HepG2 (cell line): ENCODE measurements around the gene RNASE7. TPM values are rescaled to one million over a fixed set of nuclear protein-coding genes. Genes with fewer than 3 reads are reported as not detected.

ENCODE experiments used
- ATAC-seq: fragments of 200-7000 bp; cut with Tn5 transposase; 3 replicates; pipeline ENCODE4 v1.9.1; 2020; ENCODE audit warnings: mild to moderate bottlenecking, moderate library complexity
- BruUV-seq: library from RNA; stranded (reverse); fragments of 400-500 nt; replicated peaks from 2 replicates; lab custom pipeline; 2021; lab: Mats Ljungman, UMichigan
- CTCF ChIA-PET: fragments of 300-600 bp; formaldehyde crosslinking; extraction: SDS; loops from one replicate; lab custom pipeline; 2021; ENCODE audit warnings: low total read pairs, inconsistent platforms, low intra/inter-chr PET ratio; lab: Yijun Ruan, JAX
- POLR2A ChIA-PET: fragments of 350-600 bp; sonication (Branson Sonifier 250); formaldehyde crosslinking; loops from one replicate; lab custom pipeline; 2020; ENCODE audit warnings: antibody characterized with exemption, inconsistent platforms; lab: Yijun Ruan, JAX
- DNase-seq: peaks from one replicate; pipeline ENCODE4 v3.0.0-alpha.2; 2015; ENCODE audit warnings: low spot score
- FAIRE-seq: peaks from 3 replicates; lab custom pipeline; 2011; peaks lifted over from hg19 to GRCh38; lab: Jason Lieb, UNC
- H2AFZ ChIP-seq: one replicate; pipeline ENCODE4 v1.6.1; 2011; ENCODE audit warnings: low read length, inconsistent platforms
- H3K27ac ChIP-seq: fragments of 300-600 bp; 3 replicates; pipeline ENCODE4 v1.8.0; 2011; ENCODE audit warnings: mixed run types, mild to moderate bottlenecking, mixed read lengths, low read length, inconsistent platforms; ENCODE audit not compliant: insufficient read depth; ENCODE audit errors: extremely low read length
- H3K27me3 ChIP-seq, 2 experiments: fragments of 200-600 bp in 1 of 2; 2 replicates in 1 of 2; 3 replicates in 1 of 2; pipeline versions ENCODE4 v1.6.0 to v1.8.0; 2011; ENCODE audit warnings: low read length in 2 of 2, mild to moderate bottlenecking in 2 of 2, moderate library complexity in 2 of 2, inconsistent platforms in 1 of 2; ENCODE audit not compliant: insufficient read depth in 2 of 2, control insufficient read depth in 1 of 2
- H3K36me3 ChIP-seq, 2 experiments: fragments of 200-600 bp in 1 of 2; replicated peaks in 1 of 2; 2 replicates in 1 of 2; 3 replicates in 1 of 2; pipeline versions ENCODE4 v1.5.1 to v1.8.0; 2011; ENCODE audit warnings: low read length in 2 of 2, inconsistent platforms in 1 of 2; ENCODE audit not compliant: insufficient read depth in 2 of 2, control insufficient read depth in 1 of 2
- H3K4me1 ChIP-seq: 2 replicates; pipeline ENCODE4 v1.5.1; 2012; ENCODE audit warnings: low read length, inconsistent platforms; ENCODE audit not compliant: insufficient read depth
- H3K4me2 ChIP-seq: 2 replicates; pipeline ENCODE4 v1.6.0; 2011; ENCODE audit warnings: low read depth, low read length, inconsistent platforms
- H3K4me3 ChIP-seq, 3 experiments: fragments of 200-600 bp in 1 of 3; sonication (generic), shearing (Covaris generic) in 1 of 3; replicated peaks in 1 of 3; 2 replicates each; pipeline ENCODE4 v1.5.1; 2011 to 2016; ENCODE audit warnings: low read length in 3 of 3, inconsistent platforms in 2 of 3, low read depth in 2 of 3, mild to moderate bottlenecking in 2 of 3, control low read depth in 1 of 3, mixed read lengths in 1 of 3; ENCODE audit not compliant: insufficient read depth in 1 of 3
- H3K79me2 ChIP-seq: one replicate; pipeline ENCODE4 v1.6.1; 2011; ENCODE audit warnings: low read length, inconsistent platforms; ENCODE audit not compliant: insufficient read depth
- H3K9ac ChIP-seq: 2 replicates; pipeline ENCODE4 v1.6.0; 2011; ENCODE audit warnings: mild to moderate bottlenecking, low read depth, low read length, inconsistent platforms; ENCODE audit not compliant: insufficient read depth
- H3K9me3 ChIP-seq: 2 replicates; pipeline ENCODE4 v1.5.1; 2012; ENCODE audit warnings: mild to moderate bottlenecking, low read length
- H4K20me1 ChIP-seq: 2 replicates; pipeline ENCODE4 v1.6.0; 2011; ENCODE audit warnings: inconsistent platforms, mild to moderate bottlenecking, low read length, moderate library complexity; ENCODE audit not compliant: insufficient read depth
- E2F5 ChIP-seq: sonication (generic); formaldehyde crosslinking; conservative IDR thresholded peaks from 2 replicates; pipeline ENCODE4 v1.4.0; 2020; ENCODE audit warnings: missing genetic modification reagents
- EEA1 ChIP-seq: sonication (generic); formaldehyde crosslinking; IDR thresholded peaks from 2 replicates; pipeline ENCODE4 v1.5.1; 2020; ENCODE audit warnings: mild to moderate bottlenecking, missing genetic modification reagents, borderline replicate concordance
- EZH2 ChIP-seq: conservative IDR thresholded peaks from 2 replicates; pipeline ENCODE4 v1.6.1; 2012; ENCODE audit warnings: mild to moderate bottlenecking, low read depth, low read length, moderate library complexity
- FOXC1 ChIP-seq: sonication (generic); formaldehyde crosslinking; IDR thresholded peaks from 2 replicates; pipeline ENCODE4 v1.8.0; 2022; ENCODE audit warnings: mild to moderate bottlenecking, missing genetic modification reagents, borderline replicate concordance
- HNRNPK ChIP-seq: fragments of 200-400 bp; formaldehyde crosslinking; IDR thresholded peaks from 2 replicates; pipeline ENCODE4 v1.6.1; 2018; ENCODE audit warnings: low read length, low read depth, moderate library complexity, mild to moderate bottlenecking; ENCODE audit not compliant: poor library complexity, severe bottlenecking
- ISX ChIP-seq: sonication (generic); formaldehyde crosslinking; conservative IDR thresholded peaks from 2 replicates; pipeline ENCODE4 v1.5.0; 2020; ENCODE audit warnings: missing genetic modification reagents
- KLF13 ChIP-seq: sonication (generic); formaldehyde crosslinking; IDR thresholded peaks from 2 replicates; pipeline ENCODE4 v1.4.0; 2020; ENCODE audit warnings: mild to moderate bottlenecking, missing genetic modification reagents
- POLR2A ChIP-seq, 2 experiments: IDR thresholded peaks; 2 replicates each; pipeline ENCODE4 v1.6.1; 2011; ENCODE audit warnings: low read depth in 2 of 2, low read length in 2 of 2, mild to moderate bottlenecking in 1 of 2, moderate library complexity in 1 of 2; ENCODE audit not compliant: insufficient read depth in 1 of 2
- TSC22D2 ChIP-seq: sonication (generic); formaldehyde crosslinking; IDR thresholded peaks from 2 replicates; pipeline ENCODE4 v1.5.1; 2020; ENCODE audit warnings: missing genetic modification reagents, mild to moderate bottlenecking, borderline replicate concordance
- ZNF33A ChIP-seq: sonication (generic); formaldehyde crosslinking; IDR thresholded peaks from 2 replicates; pipeline ENCODE4 v1.5.1; 2020; ENCODE audit warnings: missing genetic modification reagents, mild to moderate bottlenecking, moderate library complexity, borderline replicate concordance
- ZNF451 ChIP-seq: sonication (generic); formaldehyde crosslinking; IDR thresholded peaks from 2 replicates; pipeline ENCODE4 v1.5.0; 2020; ENCODE audit warnings: mild to moderate bottlenecking, missing genetic modification reagents
- WGBS: methylation state at CpG from one replicate; pipeline ENCODE4 v1.1.6; 2017; ENCODE audit warnings: low lambda C conversion rate; 5-methylcytosine and 5-hydroxymethylcytosine counted together
- in situ Hi-C: cut with HindIII; loops from 2 replicates; pipeline ENCODE4 v1.10.0; 2017; ENCODE audit warnings: low pct_unique_long_range_greater_than_20kb; ENCODE audit not compliant: extremely low pct_ligation_motif_present
- intact Hi-C: fragments of 100-400 bp; cut with micrococcal nuclease; formaldehyde crosslinking; loops from one replicate; pipeline ENCODE4 v1.10.0; 2022; ENCODE audit not compliant: unreplicated experiment
- polyA plus RNA-seq, 8 experiments: library from polyadenylated mRNA; depleted of rRNA in 3 of 8; stranded (reverse) in 7 of 8; unstranded in 1 of 8; fragments of >200 nt; fragmentation: Illumina TruSeq in 4 of 8; extraction: Trizol in 4 of 8; gene quantifications; 2 replicates each; pipeline versions ENCODE4 v1.2.1 to v1.2.3, GENCODE V29; 2011 to 2016; ENCODE audit warnings: low read depth in 4 of 8, missing spikeins in 1 of 8, mixed read lengths in 1 of 8; ENCODE audit not compliant: insufficient read depth in 1 of 8
- total RNA-seq, 5 experiments: library from RNA; depleted of rRNA; stranded (reverse); fragments of >200 nt; fragmentation: Illumina TruSeq; extraction: Trizol; gene quantifications; 2 replicates each; pipeline ENCODE4 v1.2.3, GENCODE V29; 2016; ENCODE audit warnings: low read depth in 1 of 5
- TF ChIP-seq, protein P1 (sequence below): sonication (generic); formaldehyde crosslinking; IDR thresholded peaks from 2 replicates; pipeline ENCODE4 v1.9.0; 2021; ENCODE audit warnings: mild to moderate bottlenecking, missing genetic modification reagents

RNASE7 gene
- total and polyA plus RNA-seq, 2 of the 13 experiments (the other 11 are each of a cell fraction or from before 2014, with no cell fraction given) = 0.04 TPM; not detected in 1

DNA sequence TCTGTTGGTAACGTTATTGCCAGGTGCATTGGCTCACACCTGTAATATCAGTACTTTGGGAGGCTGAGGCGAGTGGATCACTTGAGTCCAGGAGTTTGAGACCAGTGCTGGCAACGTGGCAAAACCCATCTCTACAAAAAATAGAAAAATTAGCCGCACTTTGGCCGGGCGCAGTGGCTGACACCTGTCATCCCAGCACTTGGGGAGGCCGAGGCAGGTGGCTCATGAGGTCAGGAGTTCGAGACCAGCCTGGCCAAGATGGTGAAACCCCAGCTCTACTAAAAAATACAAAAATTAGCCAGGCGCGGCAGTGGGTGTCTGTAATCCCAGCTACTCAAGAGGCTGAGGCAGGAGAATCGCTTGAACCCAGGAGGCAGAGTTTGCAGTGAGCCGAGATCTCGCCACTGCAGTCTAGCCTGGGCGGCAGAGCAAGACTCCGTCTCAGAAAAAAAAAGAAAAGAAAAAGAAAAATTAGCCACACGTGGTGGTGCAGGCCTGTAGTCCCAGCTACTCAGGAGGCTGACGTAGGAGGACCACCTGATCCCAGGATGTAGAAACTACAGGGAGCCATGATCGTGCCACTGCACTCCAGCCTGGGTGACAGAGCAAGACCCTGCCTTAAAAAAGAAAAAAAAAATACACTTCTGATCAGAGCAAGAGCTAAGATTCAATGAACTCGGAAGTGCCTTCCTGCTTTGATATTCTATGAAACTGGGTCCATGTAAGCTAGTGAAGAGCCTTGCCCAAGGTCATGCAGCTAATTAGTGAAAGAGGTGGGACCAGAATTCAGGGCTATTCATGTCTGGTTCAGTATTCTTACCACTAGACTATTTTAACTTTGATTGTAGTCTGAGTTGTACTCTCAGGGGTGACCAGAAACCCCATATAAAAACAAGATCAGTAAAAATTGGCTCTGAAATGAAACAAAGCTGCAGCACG lies 11.3 kb downstream of the RNASE7 start (continued):
- TF ChIP-seq ZNF33A (CRISPR knock-in tag) = 0 out of 2 replicates have a peak, but pooled peaks have one; percentile 1
- TF ChIP-seq EEA1 (CRISPR knock-in tag) = 0 out of 2 replicates have a peak, but pooled peaks have one; percentile 20
- TF ChIP-seq EZH2 = no peak
- TF ChIP-seq ISX = no peak

DNA sequence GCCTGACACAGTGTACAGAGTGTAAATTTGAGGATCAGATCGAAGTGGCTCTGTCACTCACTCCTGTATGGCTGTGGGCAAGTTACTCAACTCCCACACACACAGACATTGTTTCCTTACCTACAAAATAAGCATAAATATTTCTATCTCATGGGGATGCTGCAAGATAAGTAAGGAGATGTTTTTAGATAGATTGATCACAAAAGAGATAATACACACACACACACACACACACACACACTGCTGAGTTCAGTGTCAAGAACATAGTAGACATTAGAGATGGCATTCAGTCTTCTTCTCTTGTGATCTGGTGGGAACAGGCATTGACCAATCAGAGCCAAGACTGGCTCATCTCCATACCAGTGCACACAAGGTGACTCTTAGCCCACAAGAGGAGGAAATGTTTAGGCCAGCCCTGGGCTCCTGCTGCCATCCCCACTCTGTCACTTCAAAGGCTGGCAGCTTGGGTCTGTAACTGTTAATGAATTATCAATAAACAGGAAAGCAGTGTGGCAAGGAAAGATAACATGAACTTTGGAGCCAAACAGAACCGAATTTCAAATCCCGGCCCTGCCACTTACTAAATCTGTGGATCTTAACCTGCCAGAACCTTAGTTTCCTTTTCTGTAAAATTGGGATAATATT lies 12.1 kb downstream of the RNASE7 start:
- Histone ChIP-seq H2AFZ (no peak overlapping the region), H3K27me3 (no peaks in the 10 kb centered on the region), H3K27ac (peak overlapping the region; percentile 92), H3K36me3 (no peaks in the 10 kb centered on the region), H3K4me1 (peaks cover 98% of the 10 kb centered on the region), H3K9me3 (no peaks in the 10 kb centered on the region), H3K9ac (peak overlapping the region; percentile 72), H3K4me2 (peak overlapping the region; percentile 71), H3K79me2 (no peaks in the 10 kb centered on the region), H4K20me1 (no peaks in the 10 kb centered on the region), H3K4me3 (peak overlapping the region in 2 of 3 experiments; percentile 13 to 40; a peak in 2 of 6 replicates)
- CTCF ChIA-PET = interaction anchor here (1.3 to 3.2 kb wide), 3 partner anchors 14 to 40 kb away, joined by 3 to 12 read pairs (median 6); no protein-coding TSS in a partner anchor
- DNase-seq (peak; percentile 99), FAIRE-seq (peak; percentile 97), ATAC-seq (peak; percentile 94)
- WGBS = 3% methylated on average over 3 of the region's 3 CpGs
- BruUV-seq = no TSS peak
- intact Hi-C loops (loop anchor here (1.0 to 2.0 kb wide), 4 partner anchors 8 to 29 kb away; partner anchors contain the start of gene NDRG2), in situ Hi-C loops (no loop called here)
- POLR2A ChIA-PET = interaction anchor here (0.8 to 2.1 kb wide), 16 partner anchors 8 to 372 kb away, joined by 3 to 46 read pairs (median 10); partner anchors contain the start of genes ARHGEF40, NDRG2 and RNASE4
- TF ChIP-seq E2F5 (no peak), KLF13 (CRISPR knock-in tag) (no peak), TSC22D2 (CRISPR knock-in tag) (0 out of 2 replicates have a peak, but pooled peaks have one; percentile 54), POLR2A (IDR thresholded peaks at IDR 0.05; ENCODE audit: insufficient read depth in 1 of 2, low read depth in 2 of 2, low read length in 2 of 2) (peak; percentile 23 to 68; a peak in 2 of 4 replicates), FOXC1 (CRISPR knock-in tag) (peak; percentile 64; the same call in 1 of the 2 replicates), ISX (no peak), ZNF451 (CRISPR knock-in tag) (no peak), HNRNPK (no peak)
- TF ChIP-seq, protein P1, sequence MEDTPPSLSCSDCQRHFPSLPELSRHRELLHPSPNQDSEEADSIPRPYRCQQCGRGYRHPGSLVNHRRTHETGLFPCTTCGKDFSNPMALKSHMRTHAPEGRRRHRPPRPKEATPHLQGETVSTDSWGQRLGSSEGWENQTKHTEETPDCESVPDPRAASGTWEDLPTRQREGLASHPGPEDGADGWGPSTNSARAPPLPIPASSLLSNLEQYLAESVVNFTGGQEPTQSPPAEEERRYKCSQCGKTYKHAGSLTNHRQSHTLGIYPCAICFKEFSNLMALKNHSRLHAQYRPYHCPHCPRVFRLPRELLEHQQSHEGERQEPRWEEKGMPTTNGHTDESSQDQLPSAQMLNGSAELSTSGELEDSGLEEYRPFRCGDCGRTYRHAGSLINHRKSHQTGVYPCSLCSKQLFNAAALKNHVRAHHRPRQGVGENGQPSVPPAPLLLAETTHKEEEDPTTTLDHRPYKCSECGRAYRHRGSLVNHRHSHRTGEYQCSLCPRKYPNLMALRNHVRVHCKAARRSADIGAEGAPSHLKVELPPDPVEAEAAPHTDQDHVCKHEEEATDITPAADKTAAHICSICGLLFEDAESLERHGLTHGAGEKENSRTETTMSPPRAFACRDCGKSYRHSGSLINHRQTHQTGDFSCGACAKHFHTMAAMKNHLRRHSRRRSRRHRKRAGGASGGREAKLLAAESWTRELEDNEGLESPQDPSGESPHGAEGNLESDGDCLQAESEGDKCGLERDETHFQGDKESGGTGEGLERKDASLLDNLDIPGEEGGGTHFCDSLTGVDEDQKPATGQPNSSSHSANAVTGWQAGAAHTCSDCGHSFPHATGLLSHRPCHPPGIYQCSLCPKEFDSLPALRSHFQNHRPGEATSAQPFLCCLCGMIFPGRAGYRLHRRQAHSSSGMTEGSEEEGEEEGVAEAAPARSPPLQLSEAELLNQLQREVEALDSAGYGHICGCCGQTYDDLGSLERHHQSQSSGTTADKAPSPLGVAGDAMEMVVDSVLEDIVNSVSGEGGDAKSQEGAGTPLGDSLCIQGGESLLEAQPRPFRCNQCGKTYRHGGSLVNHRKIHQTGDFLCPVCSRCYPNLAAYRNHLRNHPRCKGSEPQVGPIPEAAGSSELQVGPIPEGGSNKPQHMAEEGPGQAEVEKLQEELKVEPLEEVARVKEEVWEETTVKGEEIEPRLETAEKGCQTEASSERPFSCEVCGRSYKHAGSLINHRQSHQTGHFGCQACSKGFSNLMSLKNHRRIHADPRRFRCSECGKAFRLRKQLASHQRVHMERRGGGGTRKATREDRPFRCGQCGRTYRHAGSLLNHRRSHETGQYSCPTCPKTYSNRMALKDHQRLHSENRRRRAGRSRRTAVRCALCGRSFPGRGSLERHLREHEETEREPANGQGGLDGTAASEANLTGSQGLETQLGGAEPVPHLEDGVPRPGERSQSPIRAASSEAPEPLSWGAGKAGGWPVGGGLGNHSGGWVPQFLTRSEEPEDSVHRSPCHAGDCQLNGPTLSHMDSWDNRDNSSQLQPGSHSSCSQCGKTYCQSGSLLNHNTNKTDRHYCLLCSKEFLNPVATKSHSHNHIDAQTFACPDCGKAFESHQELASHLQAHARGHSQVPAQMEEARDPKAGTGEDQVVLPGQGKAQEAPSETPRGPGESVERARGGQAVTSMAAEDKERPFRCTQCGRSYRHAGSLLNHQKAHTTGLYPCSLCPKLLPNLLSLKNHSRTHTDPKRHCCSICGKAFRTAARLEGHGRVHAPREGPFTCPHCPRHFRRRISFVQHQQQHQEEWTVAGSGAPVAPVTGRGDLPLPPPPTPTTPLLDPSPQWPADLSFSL (CRISPR knock-in tag) = no peak
